ENCODE results near the gene KIF3A.

Gene KIF3A

DNA sequence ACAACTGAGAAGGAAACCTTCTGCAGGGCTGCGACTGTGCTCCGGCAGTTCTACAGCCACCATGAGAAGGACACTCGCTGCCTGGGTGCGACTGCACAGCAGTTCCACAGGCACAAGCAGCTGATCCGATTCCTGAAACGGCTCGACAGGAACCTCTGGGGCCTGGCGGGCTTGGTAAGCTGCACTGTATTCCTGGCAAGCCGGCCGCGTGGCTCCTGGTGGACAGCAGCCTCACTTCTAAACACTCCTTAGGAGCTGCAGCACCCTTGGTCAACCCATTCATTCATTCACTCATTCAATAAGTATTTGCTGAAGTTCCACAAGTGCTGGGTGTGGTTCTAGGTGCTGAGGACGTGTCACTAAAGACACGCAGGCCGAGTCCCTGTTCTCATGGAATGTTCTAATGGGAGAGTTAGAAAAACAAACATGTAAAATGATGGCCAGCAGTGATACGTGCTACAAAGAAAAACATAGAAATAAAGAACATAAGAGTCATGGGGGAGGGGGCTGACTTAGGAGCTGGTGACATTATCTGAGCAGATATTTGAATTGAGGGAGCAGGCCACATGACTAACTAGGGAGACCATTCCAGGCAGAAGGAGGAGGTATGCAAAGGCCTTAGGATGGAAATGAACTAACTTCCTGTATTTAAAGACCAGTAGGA is 57.5 kb downstream of the KIF3A start:
- H3K4me3 ChIP-seq (ENCODE audit: low read length), result no peak overlapping the region
- TF ChIP-seq, protein P1, sequence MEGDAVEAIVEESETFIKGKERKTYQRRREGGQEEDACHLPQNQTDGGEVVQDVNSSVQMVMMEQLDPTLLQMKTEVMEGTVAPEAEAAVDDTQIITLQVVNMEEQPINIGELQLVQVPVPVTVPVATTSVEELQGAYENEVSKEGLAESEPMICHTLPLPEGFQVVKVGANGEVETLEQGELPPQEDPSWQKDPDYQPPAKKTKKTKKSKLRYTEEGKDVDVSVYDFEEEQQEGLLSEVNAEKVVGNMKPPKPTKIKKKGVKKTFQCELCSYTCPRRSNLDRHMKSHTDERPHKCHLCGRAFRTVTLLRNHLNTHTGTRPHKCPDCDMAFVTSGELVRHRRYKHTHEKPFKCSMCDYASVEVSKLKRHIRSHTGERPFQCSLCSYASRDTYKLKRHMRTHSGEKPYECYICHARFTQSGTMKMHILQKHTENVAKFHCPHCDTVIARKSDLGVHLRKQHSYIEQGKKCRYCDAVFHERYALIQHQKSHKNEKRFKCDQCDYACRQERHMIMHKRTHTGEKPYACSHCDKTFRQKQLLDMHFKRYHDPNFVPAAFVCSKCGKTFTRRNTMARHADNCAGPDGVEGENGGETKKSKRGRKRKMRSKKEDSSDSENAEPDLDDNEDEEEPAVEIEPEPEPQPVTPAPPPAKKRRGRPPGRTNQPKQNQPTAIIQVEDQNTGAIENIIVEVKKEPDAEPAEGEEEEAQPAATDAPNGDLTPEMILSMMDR (IDR thresholded peaks at IDR 0.05; ENCODE audit: insufficient read depth, low read depth, low read length, missing control alignments), result no peak
- DNase-seq (ENCODE audit: low read depth), result no peak

DNA sequence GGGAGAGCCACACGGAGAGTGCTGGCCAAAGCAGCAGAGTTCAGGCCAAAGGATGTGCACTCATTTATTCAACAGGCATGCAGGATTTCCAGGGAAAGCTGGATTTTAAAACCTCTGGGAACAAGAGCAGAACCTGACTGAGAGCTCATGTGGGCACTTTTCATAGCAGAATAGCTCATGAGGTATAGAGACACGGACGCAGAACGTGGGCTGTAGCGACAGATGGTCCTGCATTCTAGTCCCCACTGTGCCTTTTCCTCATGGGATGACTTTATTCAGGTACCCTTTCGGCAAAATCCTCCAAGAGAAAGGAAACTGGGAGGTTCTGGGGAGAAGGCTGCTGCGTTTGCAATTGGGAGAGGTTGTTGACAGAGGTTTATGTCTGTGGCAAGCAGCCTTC is 58.2 kb downstream of the KIF3A start:
- DNase-seq (ENCODE audit: low read depth), result no peak
- no peak overlapping the region for H3K4me3 ChIP-seq (ENCODE audit: low read length)
- TF ChIP-seq, protein P1 (IDR thresholded peaks at IDR 0.05; ENCODE audit: insufficient read depth, low read depth, low read length, missing control alignments), result no peak

DNA sequence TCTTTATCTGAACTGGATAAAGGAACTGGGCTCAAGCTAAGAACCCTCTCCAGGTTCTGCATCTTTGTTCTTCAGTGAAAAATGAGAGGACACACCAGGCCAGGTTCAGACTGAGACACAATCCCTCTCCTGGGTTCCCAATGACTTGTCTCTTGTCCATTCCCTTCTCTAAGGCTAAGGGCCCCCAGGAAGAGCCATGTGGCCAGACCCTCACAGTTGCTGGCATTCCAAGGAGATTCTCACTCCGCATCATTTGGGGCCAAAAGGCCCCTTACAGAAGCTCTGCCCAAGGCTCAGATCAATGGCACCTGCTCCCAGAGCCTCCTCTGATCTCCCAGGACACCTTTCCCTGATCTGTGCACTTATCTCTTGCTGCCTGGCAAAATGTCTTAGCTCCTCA is 58.6 kb downstream of the KIF3A start:
- H3K4me3 ChIP-seq (ENCODE audit: low read length), result no peak overlapping the region
- no peak for DNase-seq (ENCODE audit: low read depth)
- TF ChIP-seq, protein P1 (IDR thresholded peaks at IDR 0.05; ENCODE audit: insufficient read depth, low read depth, low read length, missing control alignments), result no peak

DNA sequence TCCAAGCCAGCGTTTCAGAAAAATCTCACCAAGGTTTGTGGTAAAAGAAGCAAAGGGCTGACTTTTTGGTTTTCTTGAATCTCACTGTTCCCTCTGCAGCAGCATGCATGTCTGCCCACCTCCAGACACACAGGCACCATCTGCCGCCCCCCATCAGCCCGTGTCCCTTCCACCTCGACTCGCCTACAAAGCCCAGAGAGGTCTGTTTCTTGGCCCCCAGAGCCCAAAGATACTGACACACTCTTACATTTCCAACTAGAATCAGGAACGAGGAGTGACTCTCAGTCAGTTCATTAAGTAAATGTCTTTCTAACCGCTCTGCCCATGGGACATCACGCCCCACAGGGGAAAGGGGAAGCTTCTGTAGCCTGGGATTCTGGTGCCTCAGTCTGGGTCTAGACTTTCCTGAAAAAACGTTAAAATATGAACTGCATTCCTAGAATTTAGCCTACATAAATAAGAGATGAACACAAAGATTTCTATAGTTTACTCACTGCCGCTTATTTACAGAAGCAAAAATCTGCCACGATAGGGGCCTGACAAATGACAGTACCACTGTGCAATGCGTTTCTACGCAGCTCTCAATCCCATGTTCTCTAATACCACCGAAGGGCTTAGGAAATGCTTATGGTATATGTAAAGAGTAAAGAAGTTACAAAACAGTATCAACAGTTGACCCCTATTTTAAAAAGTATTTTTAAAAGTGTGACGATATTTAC is 59.5 kb downstream of the KIF3A start:
- DNase-seq (ENCODE audit: low read depth), result no peak
- TF ChIP-seq, protein P1 (IDR thresholded peaks at IDR 0.05; ENCODE audit: insufficient read depth, low read depth, low read length, missing control alignments), result no peak
- no peak overlapping the region for H3K4me3 ChIP-seq (ENCODE audit: low read length)

DNA sequence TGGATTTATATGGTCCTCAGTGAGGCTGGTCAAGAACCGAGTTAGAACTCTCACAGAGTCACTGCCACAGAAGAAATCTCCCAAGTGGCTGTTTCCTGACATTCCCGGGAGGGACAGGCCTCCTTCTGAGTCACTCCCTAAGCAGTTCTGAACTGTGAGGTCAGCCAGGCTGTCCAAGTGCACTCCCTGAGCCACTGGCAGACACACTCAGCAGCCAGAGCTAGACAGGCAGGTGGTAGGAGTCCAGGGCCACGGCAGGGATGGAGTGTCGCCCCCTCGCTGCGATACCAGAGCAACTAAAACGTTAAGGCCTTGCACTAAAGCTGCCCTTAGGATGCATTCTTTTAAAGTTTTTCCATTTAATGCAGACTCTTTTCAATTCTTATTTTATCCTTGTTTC is 60.2 kb downstream of the KIF3A start:
- H3K4me3 ChIP-seq (ENCODE audit: low read length), result no peak overlapping the region
- DNase-seq (ENCODE audit: low read depth), result peak; percentile 85
- TF ChIP-seq, protein P1 (IDR thresholded peaks at IDR 0.05; ENCODE audit: insufficient read depth, low read depth, low read length, missing control alignments), result no peak

DNA sequence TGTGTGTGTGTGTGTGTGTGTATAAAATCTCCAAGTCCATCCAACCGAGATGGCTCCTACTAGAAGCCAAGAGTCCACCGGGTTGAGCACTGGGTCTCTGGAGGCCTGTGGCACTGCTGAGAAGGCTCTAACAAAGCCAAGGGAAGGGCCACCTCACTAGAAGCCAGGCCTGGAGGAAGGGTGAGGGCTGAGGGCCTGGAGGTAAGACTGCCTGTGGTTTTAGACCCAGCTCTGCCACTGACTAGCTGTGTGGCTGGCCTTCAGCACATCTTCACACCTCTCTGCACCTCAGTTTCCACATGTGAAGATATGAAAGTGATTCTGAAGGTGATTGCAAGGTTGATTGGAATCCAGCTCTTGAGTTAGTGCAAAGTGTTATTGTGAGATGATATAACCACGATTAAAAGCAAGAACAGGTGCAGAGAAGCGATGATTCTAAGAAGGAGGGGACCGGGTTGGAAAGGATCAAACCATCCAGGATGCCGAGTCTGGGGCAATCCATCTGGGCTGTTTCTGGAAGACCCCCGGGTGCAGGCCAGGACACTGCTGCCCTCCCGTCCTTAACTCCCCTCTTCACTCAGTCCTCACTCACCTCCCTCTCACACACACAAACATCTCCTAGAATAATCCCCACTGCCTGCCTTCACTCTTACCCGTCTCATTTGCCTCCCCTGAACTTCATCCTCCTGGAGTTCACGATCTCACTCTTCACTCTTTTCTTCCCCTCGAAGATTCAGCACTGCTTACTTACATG is 61.2 kb downstream of the KIF3A start:
- TF ChIP-seq, protein P1 (IDR thresholded peaks at IDR 0.05; ENCODE audit: insufficient read depth, low read depth, low read length, missing control alignments), result no peak
- no peak overlapping the region for H3K4me3 ChIP-seq (ENCODE audit: low read length)
- no peak for DNase-seq (ENCODE audit: low read depth)
